K562 (cell line): ENCODE results near the gene MCM6. TPM values are rescaled to one million over a fixed set of nuclear protein-coding genes. Genes with fewer than 3 reads are reported as not detected.

Source experiments
- BCOR ChIP-seq: fragments of 450-650 bp; IDR thresholded peaks from 2 replicates; pipeline ENCODE4 v1.6.1; 2016
- BHLHE40 ChIP-seq: IDR thresholded peaks from 2 replicates; pipeline ENCODE4 v1.6.1; 2011; ENCODE audit warnings: low read length, improper control_type of control experiment
- BRD9 ChIP-seq: fragments of 450-650 bp; IDR thresholded peaks from 2 replicates; pipeline ENCODE4 v1.6.1; 2018; ENCODE audit warnings: low read depth; ENCODE audit not compliant: partially characterized antibody
- CHD7 ChIP-seq: fragments of 200-600 bp; sonication (generic); IDR thresholded peaks from one replicate; pipeline ENCODE4 v1.6.1; 2012; ENCODE audit warnings: mild to moderate bottlenecking, low read depth, low read length, inconsistent platforms
- ETS1 ChIP-seq: conservative IDR thresholded peaks from 2 replicates; pipeline ENCODE4 v1.6.1; 2011; ENCODE audit warnings: low read depth, mild to moderate bottlenecking, low read length; ENCODE audit not compliant: control insufficient read depth
- GATA2 ChIP-seq: sonication (generic); formaldehyde crosslinking; IDR thresholded peaks from 2 replicates; pipeline ENCODE4 v1.4.0; 2020; ENCODE audit warnings: mild to moderate bottlenecking, missing genetic modification reagents
- HDAC2 ChIP-seq: fragments of 450-650 bp; IDR thresholded peaks from 2 replicates; pipeline ENCODE4 v1.6.1; 2016; ENCODE audit warnings: mild to moderate bottlenecking
- MAFK ChIP-seq: IDR thresholded peaks from 2 replicates; pipeline ENCODE4 v1.6.1; 2011; ENCODE audit warnings: low read length, improper control_type of control experiment
- MTA3 ChIP-seq: fragments of 450-650 bp; formaldehyde crosslinking; IDR thresholded peaks from 2 replicates; pipeline ENCODE4 v1.6.1; 2017; ENCODE audit warnings: mild to moderate bottlenecking, borderline replicate concordance
- PRPF4 ChIP-seq: fragments of 200-400 bp; formaldehyde crosslinking; IDR thresholded peaks from one replicate; pipeline ENCODE4 v1.6.1; 2017; ENCODE audit warnings: low read length, low read depth, mild to moderate bottlenecking; ENCODE audit not compliant: insufficient read depth, poor library complexity, severe bottlenecking
- SRF ChIP-seq, 2 experiments: fragments of 250-450, 450-650 bp in 1 of 2; sonication (Bioruptor Pico) in 1 of 2; sonication (generic) in 1 of 2; formaldehyde crosslinking; IDR thresholded peaks; 2 replicates each; pipeline versions ENCODE4 v1.5.0 to v1.5.1; 2020 to 2022; ENCODE audit warnings: mild to moderate bottlenecking in 1 of 2, missing genetic modification reagents in 1 of 2
- ZNF277 ChIP-seq: fragments of 250-450 bp; sonication (Bioruptor Pico); IDR thresholded peaks from 2 replicates; pipeline ENCODE4 v1.8.0; 2022; ENCODE audit warnings: inconsistent platforms, mild to moderate bottlenecking, moderate library complexity, borderline replicate concordance
- ZNF431 ChIP-seq: sonication (generic); formaldehyde crosslinking; IDR thresholded peaks from 2 replicates; pipeline ENCODE4 v1.8.0; 2022; ENCODE audit warnings: mild to moderate bottlenecking, missing genetic modification reagents
- polyA plus RNA-seq, 8 experiments: library from polyadenylated mRNA; depleted of rRNA in 4 of 8; stranded (reverse) in 5 of 8; unstranded in 3 of 8; fragments of >200 nt; fragmentation: Nextera tagmentation in 2 of 8; fragmentation: Illumina TruSeq in 1 of 8; extraction: Ambion mirVana in 2 of 8; extraction: Trizol in 1 of 8; gene quantifications; 2 replicates each; pipeline versions ENCODE4 v1.2.1 to v1.2.3, GENCODE V29; 2011 to 2014; ENCODE audit warnings: inconsistent platforms in 1 of 8, missing spikeins in 1 of 8
- total RNA-seq, 7 experiments: library from RNA; depleted of rRNA in 6 of 7; stranded (reverse); fragments of >200 nt in 6 of 7; fragmentation: Illumina TruSeq in 2 of 7; extraction: Trizol in 2 of 7; gene quantifications; 2 replicates each; pipeline versions ENCODE4 v1.2.1 to v1.2.3, GENCODE V29; 2011 to 2021; ENCODE audit warnings: low replicate concordance in 1 of 7

MCM6 gene
- total and polyA plus RNA-seq, 9 of the 15 experiments (the other 6 are each of a cell fraction or from before 2014, with no cell fraction given): 42.6 to 133 (median 82.4) TPM

GRCh38 chr2:135876066-135876711 lies at the start of gene MCM6 (continued):
- TF ChIP-seq SRF (CRISPR knock-in tag; IDR thresholded peaks at IDR 0.05) (peak in 1 of 2 experiments; percentile 80; a peak in 2 of 4 replicates), ETS1 (peak; percentile 84), BCOR (no peak), HDAC2 (no peak), BRD9 (no peak), ZNF277 (CRISPR knock-in tag) (no peak), MAFK (no peak), BHLHE40 (peak; percentile 14; the same call in 1 of the 2 replicates), ZNF431 (CRISPR knock-in tag) (no peak; the same call in 1 of the 2 replicates), PRPF4 (peak; percentile 66), GATA2 (CRISPR knock-in tag) (no peak), CHD7 (no peak), MTA3 (peak; percentile 45; the same call in 1 of the 2 replicates)
